ENCODE data around the gene GPT2.

GPT2 gene

GRCh38 chr16:46898006-46898405, 13.8 kb downstream of the GPT2 start:
- no peak for DNase-seq (ENCODE audit: low spot score)

- no peak for DNase-seq (ENCODE audit: low spot score)
These were observed 15.4 kb downstream of the GPT2 start for GRCh38 chr16:46899443-46900143.

- no peak for DNase-seq (ENCODE audit: low spot score)
These were observed 16.5 kb downstream of the GPT2 start for GRCh38 chr16:46900455-46901235.

- DNase-seq (ENCODE audit: low spot score) = no peak
These were observed 17.5 kb downstream of the GPT2 start for GRCh38 chr16:46901709-46902108.

GRCh38 chr16:46903255-46903905, 19.2 kb downstream of the GPT2 start:
- DNase-seq (ENCODE audit: low spot score) = no peak

GRCh38 chr16:46904471-46904870, 20.3 kb downstream of the GPT2 start:
- DNase-seq (ENCODE audit: low spot score) = no peak

- DNase-seq (ENCODE audit: low spot score) = no peak
These were observed 22.3 kb downstream of the GPT2 start for GRCh38 chr16:46906360-46907060.

GRCh38 chr16:46907061-46907774, 23.1 kb downstream of the GPT2 start:
- no peak for DNase-seq (ENCODE audit: low spot score)

GRCh38 chr16:46908540-46909372, 24.6 kb downstream of the GPT2 start:
- peak; percentile 72 for DNase-seq (ENCODE audit: low spot score)

GRCh38 chr16:46911038-46911437, 26.9 kb downstream of the GPT2 start:
- no peak for DNase-seq (ENCODE audit: low spot score)

- DNase-seq (ENCODE audit: low spot score) = no peak
These were observed 27.5 kb downstream of the GPT2 start for GRCh38 chr16:46911650-46912049.

GRCh38 chr16:46914556-46915201, 30.5 kb downstream of the GPT2 start:
- no peak for DNase-seq (ENCODE audit: low spot score)

- no peak for DNase-seq (ENCODE audit: low spot score)
These were observed 31.4 kb downstream of the GPT2 start for GRCh38 chr16:46915483-46916025.

- no peak for DNase-seq (ENCODE audit: low spot score)
These were observed 32.8 kb downstream of the GPT2 start for GRCh38 chr16:46916980-46917379.

GRCh38 chr16:46918400-46918799, 34.2 kb downstream of the GPT2 start:
- no peak for DNase-seq (ENCODE audit: low spot score)

GRCh38 chr16:46918905-46919792, 35.0 kb downstream of the GPT2 start:
- DNase-seq (ENCODE audit: low spot score) = no peak

- no peak for DNase-seq (ENCODE audit: low spot score)
These were observed 36.4 kb downstream of the GPT2 start for GRCh38 chr16:46920402-46921068.

- no peak for DNase-seq (ENCODE audit: low spot score)
These were observed 38.1 kb downstream of the GPT2 start for GRCh38 chr16:46922239-46922638.

Data from hematopoietic multipotent progenitor cell treated with erythropoietin and hydrocortisone succinate and interleukin-3 and kit ligand, for 17 days (in vitro differentiated cells).